ENCODE results near the gene NIN.
A peak's percentile ranks its signal among the peaks of the same experiment; 100 is the strongest.

NIN gene

GRCh38 chr14:50806241-50806933 lies 24.6 kb downstream of the NIN start:
- DNase-seq (ENCODE audit: low spot score in 2 of 2) (no peak), ATAC-seq (replicated peaks; ENCODE audit: extremely low read depth, poor library complexity, severe bottlenecking) (no peak)
- Mint-ChIP-seq H3K4me3 (no peak overlapping the region), H3K4me1 (peaks cover 29% of the 10 kb centered on the region), H3K36me3 (ENCODE audit: insufficient read depth) (peaks cover 21% of the 10 kb centered on the region), H3K27me3 (no peaks in the 10 kb centered on the region), H3K9me3 (no peaks in the 10 kb centered on the region), H3K27ac (ENCODE audit: low read depth) (peak overlapping the region; percentile 38)

- peak overlapping the region; percentile 9 for H3K27ac Mint-ChIP-seq (ENCODE audit: low read depth)
- DNase-seq (ENCODE audit: low spot score in 2 of 2) (no peak), ATAC-seq (replicated peaks; ENCODE audit: extremely low read depth, poor library complexity, severe bottlenecking) (no peak)
- peaks cover 26% of the 10 kb centered on the region for H3K36me3 Mint-ChIP-seq (ENCODE audit: insufficient read depth)
- H3K9me3 Mint-ChIP-seq: no peaks in the 10 kb centered on the region
- H3K4me3 Mint-ChIP-seq: no peak overlapping the region
- H3K4me1 Mint-ChIP-seq: peaks cover 29% of the 10 kb centered on the region
- no peaks in the 10 kb centered on the region for H3K27me3 Mint-ChIP-seq
Observed at GRCh38 chr14:50805396-50805795, 25.6 kb downstream of the NIN start.

GRCh38 chr14:50804181-50804721 lies 26.7 kb downstream of the NIN start:
- DNase-seq (ENCODE audit: low spot score in 2 of 2) (no peak), ATAC-seq (replicated peaks; ENCODE audit: extremely low read depth, poor library complexity, severe bottlenecking) (no peak)
- peaks cover 25% of the 10 kb centered on the region for H3K4me1 Mint-ChIP-seq
- no peak overlapping the region for H3K4me3 Mint-ChIP-seq
- peaks cover 29% of the 10 kb centered on the region for H3K36me3 Mint-ChIP-seq (ENCODE audit: insufficient read depth)
- no peaks in the 10 kb centered on the region for H3K9me3 Mint-ChIP-seq
- H3K27me3 Mint-ChIP-seq: no peaks in the 10 kb centered on the region
- H3K27ac Mint-ChIP-seq (ENCODE audit: low read depth): peak overlapping the region; percentile 59

GRCh38 chr14:50801706-50802105 lies 29.3 kb downstream of the NIN start:
- Mint-ChIP-seq H3K4me1 (peaks cover 33% of the 10 kb centered on the region), H3K4me3 (no peak overlapping the region), H3K27ac (ENCODE audit: low read depth) (no peak overlapping the region), H3K9me3 (no peaks in the 10 kb centered on the region), H3K27me3 (no peaks in the 10 kb centered on the region), H3K36me3 (ENCODE audit: insufficient read depth) (peaks cover 36% of the 10 kb centered on the region)
- DNase-seq (ENCODE audit: low spot score in 2 of 2): no peak
- ATAC-seq (replicated peaks; ENCODE audit: extremely low read depth, poor library complexity, severe bottlenecking): no peak

- no peak overlapping the region for H3K4me3 Mint-ChIP-seq
- DNase-seq (ENCODE audit: low spot score in 2 of 2) (no peak), ATAC-seq (replicated peaks; ENCODE audit: extremely low read depth, poor library complexity, severe bottlenecking) (no peak)
- H3K9me3 Mint-ChIP-seq: no peaks in the 10 kb centered on the region
- no peak overlapping the region for H3K27ac Mint-ChIP-seq (ENCODE audit: low read depth)
- peaks cover 42% of the 10 kb centered on the region for H3K4me1 Mint-ChIP-seq
- peaks cover 30% of the 10 kb centered on the region for H3K36me3 Mint-ChIP-seq (ENCODE audit: insufficient read depth)
- H3K27me3 Mint-ChIP-seq: no peaks in the 10 kb centered on the region
Observed at GRCh38 chr14:50800032-50800431, 30.9 kb downstream of the NIN start.

- peaks cover 26% of the 10 kb centered on the region for H3K36me3 Mint-ChIP-seq (ENCODE audit: insufficient read depth)
- no peaks in the 10 kb centered on the region for H3K9me3 Mint-ChIP-seq
- no peaks in the 10 kb centered on the region for H3K27me3 Mint-ChIP-seq
- DNase-seq (ENCODE audit: low spot score in 2 of 2): no peak
- peak overlapping the region; percentile 5 for H3K27ac Mint-ChIP-seq (ENCODE audit: low read depth)
- H3K4me1 Mint-ChIP-seq: peaks cover 48% of the 10 kb centered on the region
- no peak for ATAC-seq (replicated peaks; ENCODE audit: extremely low read depth, poor library complexity, severe bottlenecking)
- no peak overlapping the region for H3K4me3 Mint-ChIP-seq
Observed at GRCh38 chr14:50798048-50798421, 32.9 kb downstream of the NIN start.

- peaks cover 26% of the 10 kb centered on the region for H3K36me3 Mint-ChIP-seq (ENCODE audit: insufficient read depth)
- no peaks in the 10 kb centered on the region for H3K27me3 Mint-ChIP-seq
- H3K9me3 Mint-ChIP-seq: no peaks in the 10 kb centered on the region
- H3K4me3 Mint-ChIP-seq: no peak overlapping the region
- ATAC-seq (replicated peaks; ENCODE audit: extremely low read depth, poor library complexity, severe bottlenecking) (no peak), DNase-seq (ENCODE audit: low spot score in 2 of 2) (no peak)
- peaks cover 53% of the 10 kb centered on the region for H3K4me1 Mint-ChIP-seq
- H3K27ac Mint-ChIP-seq (ENCODE audit: low read depth): peak overlapping the region; percentile 5
Observed at GRCh38 chr14:50797250-50798047, 33.5 kb downstream of the NIN start.

- no peak for DNase-seq (ENCODE audit: low spot score in 2 of 2)
- Mint-ChIP-seq H3K36me3 (ENCODE audit: insufficient read depth) (peaks cover 31% of the 10 kb centered on the region), H3K27ac (ENCODE audit: low read depth) (no peak overlapping the region), H3K9me3 (no peaks in the 10 kb centered on the region), H3K4me3 (no peak overlapping the region), H3K4me1 (peaks cover 64% of the 10 kb centered on the region), H3K27me3 (no peaks in the 10 kb centered on the region)
- no peak for ATAC-seq (replicated peaks; ENCODE audit: extremely low read depth, poor library complexity, severe bottlenecking)
Observed at GRCh38 chr14:50796390-50796789, 34.6 kb downstream of the NIN start.

GRCh38 chr14:50795909-50796308 lies 35.1 kb downstream of the NIN start:
- peaks cover 31% of the 10 kb centered on the region for H3K36me3 Mint-ChIP-seq (ENCODE audit: insufficient read depth)

GRCh38 chr14:50795142-50795541 lies 35.8 kb downstream of the NIN start:
- Mint-ChIP-seq H3K4me1 (peaks cover 76% of the 10 kb centered on the region), H3K27ac (ENCODE audit: low read depth) (no peak overlapping the region), H3K4me3 (no peak overlapping the region), H3K36me3 (ENCODE audit: insufficient read depth) (peaks cover 32% of the 10 kb centered on the region), H3K27me3 (no peaks in the 10 kb centered on the region), H3K9me3 (no peaks in the 10 kb centered on the region)
- ATAC-seq (replicated peaks; ENCODE audit: extremely low read depth, poor library complexity, severe bottlenecking): no peak
- no peak for DNase-seq (ENCODE audit: low spot score in 2 of 2)

More at GRCh38 chr14:50795909-50796308, 35.1 kb downstream of the NIN start:
- Mint-ChIP-seq H3K4me3 (no peak overlapping the region), H3K4me1 (peaks cover 69% of the 10 kb centered on the region), H3K27me3 (no peaks in the 10 kb centered on the region), H3K27ac (ENCODE audit: low read depth) (no peak overlapping the region), H3K9me3 (no peaks in the 10 kb centered on the region)
- DNase-seq (ENCODE audit: low spot score in 2 of 2): no peak
- no peak for ATAC-seq (replicated peaks; ENCODE audit: extremely low read depth, poor library complexity, severe bottlenecking)

GRCh38 chr14:50794068-50794645 lies 36.8 kb downstream of the NIN start:
- peaks cover 35% of the 10 kb centered on the region for H3K36me3 Mint-ChIP-seq (ENCODE audit: insufficient read depth)
- peaks cover 84% of the 10 kb centered on the region for H3K4me1 Mint-ChIP-seq
- peak; percentile 25 for ATAC-seq (replicated peaks; ENCODE audit: extremely low read depth, poor library complexity, severe bottlenecking)
- no peak for DNase-seq (ENCODE audit: low spot score in 2 of 2)
- H3K27me3 Mint-ChIP-seq: no peaks in the 10 kb centered on the region
- H3K4me3 Mint-ChIP-seq: peak overlapping the region; percentile 36
- no peaks in the 10 kb centered on the region for H3K9me3 Mint-ChIP-seq
- H3K27ac Mint-ChIP-seq (ENCODE audit: low read depth): peak overlapping the region; percentile 91

- no peak for ATAC-seq (replicated peaks; ENCODE audit: extremely low read depth, poor library complexity, severe bottlenecking)
- Mint-ChIP-seq H3K27ac (ENCODE audit: low read depth) (peak overlapping the region; percentile 89), H3K4me3 (peak overlapping the region; percentile 70), H3K9me3 (no peaks in the 10 kb centered on the region), H3K27me3 (no peaks in the 10 kb centered on the region), H3K36me3 (ENCODE audit: insufficient read depth) (peaks cover 26% of the 10 kb centered on the region), H3K4me1 (peaks cover 88% of the 10 kb centered on the region)
- no peak for DNase-seq (ENCODE audit: low spot score in 2 of 2)
Observed at GRCh38 chr14:50792634-50793068, 38.3 kb downstream of the NIN start.
